Neural cell (in vitro differentiated cells): ENCODE results near the gene IQSEC1. TPM values are rescaled to one million over a fixed set of nuclear protein-coding genes. Genes with fewer than 3 reads are reported as not detected.

Experiments
- H2AFZ ChIP-seq: fragments of 200-600, 300-800 bp; sonication (generic), shearing (Covaris generic); 2 replicates; pipeline ENCODE4 v1.6.0; 2014; ENCODE audit warnings: low read depth, mild to moderate bottlenecking, antibody characterized with exemption, low read length, moderate library complexity
- H3F3A ChIP-seq: fragments of 200-600 bp; shearing (Covaris generic); 2 replicates; pipeline ENCODE4 v1.6.1; 2016; ENCODE audit warnings: mild to moderate bottlenecking, moderate library complexity, mixed read lengths, antibody characterized with exemption, low read length; ENCODE audit not compliant: insufficient read depth, poor library complexity, severe bottlenecking
- H3K27ac ChIP-seq: fragments of 200-600, 300-800 bp; sonication (generic), shearing (Covaris generic); 2 replicates; pipeline ENCODE4 v1.5.1; 2014; ENCODE audit warnings: mild to moderate bottlenecking, low read length, moderate library complexity
- H3K27me3 ChIP-seq: fragments of 300-800, 200-600 bp; sonication (generic), shearing (Covaris generic); 2 replicates; pipeline ENCODE4 v1.6.0; 2014; ENCODE audit warnings: mild to moderate bottlenecking, low read depth, low read length, moderate library complexity; ENCODE audit not compliant: insufficient read depth
- H3K36me3 ChIP-seq: fragments of 300-800, 200-600 bp; sonication (generic), shearing (Covaris generic); 2 replicates; pipeline ENCODE4 v1.5.1; 2014; ENCODE audit warnings: mild to moderate bottlenecking, antibody characterized with exemption, low read length, moderate library complexity; ENCODE audit not compliant: insufficient read depth
- H3K4me2 ChIP-seq: fragments of 300-800, 200-600 bp; sonication (generic), shearing (Covaris generic); 2 replicates; pipeline ENCODE4 v1.6.0; 2014; ENCODE audit warnings: mild to moderate bottlenecking, low read length
- H3K4me3 ChIP-seq: fragments of 300-800, 200-600 bp; sonication (generic), shearing (Covaris generic); 2 replicates; pipeline ENCODE4 v1.5.1; 2014; ENCODE audit warnings: mild to moderate bottlenecking, low read length, moderate library complexity
- H3K79me2 ChIP-seq: fragments of 200-600 bp; shearing (Covaris generic); replicated peaks from 2 replicates; pipeline ENCODE4 v1.6.0; 2014; ENCODE audit warnings: mild to moderate bottlenecking, low read length, moderate library complexity; ENCODE audit not compliant: insufficient read depth
- H3K9ac ChIP-seq: fragments of 300-800, 200-600 bp; sonication (generic), shearing (Covaris generic); 2 replicates; pipeline ENCODE4 v1.6.1; 2016; ENCODE audit warnings: mild to moderate bottlenecking, low read length, mixed read lengths
- H3K9me2 ChIP-seq: fragments of 200-600 bp; shearing (Covaris generic); 2 replicates; pipeline ENCODE4 v1.6.1; 2016; ENCODE audit warnings: mild to moderate bottlenecking, low read length, mixed read lengths; ENCODE audit not compliant: insufficient read depth
- H3K9me3 ChIP-seq: fragments of 200-600, 300-800 bp; sonication (generic), shearing (Covaris generic); 2 replicates; pipeline ENCODE4 v1.6.1; 2016; ENCODE audit warnings: mild to moderate bottlenecking, mixed run types, low read length, moderate library complexity, mixed read lengths
- H4K20me1 ChIP-seq: fragments of 200-600 bp; shearing (Covaris generic); 2 replicates; pipeline ENCODE4 v1.6.1; 2016; ENCODE audit warnings: mild to moderate bottlenecking, mixed run types; ENCODE audit not compliant: insufficient read depth
- EP300 ChIP-seq: fragments of 450-650 bp; conservative IDR thresholded peaks from 2 replicates; pipeline ENCODE4 v1.6.1; 2014; ENCODE audit warnings: antibody characterized with exemption, mild to moderate bottlenecking, moderate library complexity; ENCODE audit not compliant: poor library complexity, severe bottlenecking
- EZH2 ChIP-seq: fragments of 200-600, 300-800 bp; shearing (Covaris generic), sonication (generic); IDR thresholded peaks from 2 replicates; pipeline ENCODE4 v1.6.1; 2014; ENCODE audit warnings: antibody characterized with exemption, low read length, borderline replicate concordance, mild to moderate bottlenecking; ENCODE audit not compliant: insufficient read depth, poor library complexity, severe bottlenecking
- MXI1 ChIP-seq: fragments of 450-650 bp; conservative IDR thresholded peaks from 2 replicates; pipeline ENCODE4 v1.6.1; 2014; ENCODE audit warnings: antibody characterized with exemption, mild to moderate bottlenecking; ENCODE audit not compliant: poor library complexity, severe bottlenecking
- POLR2AphosphoS5 ChIP-seq: IDR thresholded peaks from 2 replicates; pipeline ENCODE4 v1.6.1; 2012
- RAD21 ChIP-seq: fragments of 450-650 bp; conservative IDR thresholded peaks from 2 replicates; pipeline ENCODE4 v1.6.1; 2014; ENCODE audit warnings: antibody characterized with exemption, mild to moderate bottlenecking, moderate library complexity
- SMC3 ChIP-seq: fragments of 450-650 bp; conservative IDR thresholded peaks from 2 replicates; pipeline ENCODE4 v1.6.1; 2014; ENCODE audit warnings: antibody characterized with exemption, mild to moderate bottlenecking, moderate library complexity; ENCODE audit not compliant: poor library complexity
- TAF1 ChIP-seq: IDR thresholded peaks from 2 replicates; pipeline ENCODE4 v1.6.1; 2012; ENCODE audit warnings: low read depth
- polyA plus RNA-seq: library from polyadenylated mRNA; depleted of rRNA; stranded (reverse); fragments of >200 nt; gene quantifications from 2 replicates; pipeline ENCODE4 v1.2.3, GENCODE V29; 2014
- TF ChIP-seq, protein P1 (sequence below): fragments of 450-650 bp; IDR thresholded peaks from 2 replicates; pipeline ENCODE4 v1.5.1; 2014; ENCODE audit warnings: antibody characterized with exemption, mild to moderate bottlenecking, moderate library complexity; ENCODE audit not compliant: poor library complexity, severe bottlenecking
- TF ChIP-seq, protein P2 (sequence below): IDR thresholded peaks from 2 replicates; pipeline ENCODE4 v1.6.1; 2012; ENCODE audit warnings: borderline replicate concordance

Gene IQSEC1
- polyA plus RNA-seq, 1 donor from 2014 or later: 6.0 TPM

DNA sequence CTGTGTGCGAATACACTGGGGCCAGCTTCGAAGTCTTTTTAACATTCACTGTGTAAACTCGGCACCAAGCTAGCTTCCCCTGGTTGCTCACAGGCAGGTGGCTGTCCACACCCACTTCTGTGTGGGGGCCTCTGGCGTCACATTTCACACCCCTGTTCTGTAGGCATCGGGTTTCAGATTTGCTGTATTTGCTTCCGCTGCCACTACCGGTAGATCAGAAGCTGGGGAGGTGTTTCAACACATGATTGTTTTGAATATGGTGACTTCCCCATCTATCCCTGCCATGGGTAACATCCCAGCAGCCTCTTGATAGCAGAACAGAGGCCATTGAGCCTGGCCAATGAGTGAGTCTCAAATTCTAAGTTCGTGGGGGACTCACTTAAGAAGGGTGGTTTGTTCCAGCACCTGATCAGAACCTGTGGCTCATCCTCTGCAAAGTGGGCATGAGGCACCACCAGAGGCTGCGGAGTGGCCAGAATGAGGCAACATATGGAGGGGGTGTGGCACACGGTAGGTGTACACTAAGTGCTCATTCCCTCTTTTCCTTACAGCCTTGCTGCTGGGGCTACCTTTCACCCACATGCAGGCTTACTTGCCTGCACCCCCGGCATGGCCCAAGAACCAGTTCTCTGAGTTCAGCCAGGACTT, 61.5 kb downstream of the IQSEC1 start:
- no peaks in the 10 kb centered on the region for H3K79me2 ChIP-seq
- H2AFZ ChIP-seq: no peak overlapping the region
- no peaks in the 10 kb centered on the region for H4K20me1 ChIP-seq
- H3K9me3 ChIP-seq: no peaks in the 10 kb centered on the region
- no peak overlapping the region for H3K27ac ChIP-seq
- H3F3A ChIP-seq: no peaks in the 10 kb centered on the region
- no peak overlapping the region for H3K4me2 ChIP-seq
- no peak overlapping the region for H3K4me3 ChIP-seq
- no peak overlapping the region for H3K9ac ChIP-seq
- H3K9me2 ChIP-seq: no peaks in the 10 kb centered on the region
- no peaks in the 10 kb centered on the region for H3K27me3 ChIP-seq
- TF ChIP-seq RAD21 (no peak), POLR2AphosphoS5 (no peak), EZH2 (no peak), TAF1 (no peak), SMC3 (no peak), EP300 (no peak), MXI1 (no peak)
- TF ChIP-seq, protein P1, sequence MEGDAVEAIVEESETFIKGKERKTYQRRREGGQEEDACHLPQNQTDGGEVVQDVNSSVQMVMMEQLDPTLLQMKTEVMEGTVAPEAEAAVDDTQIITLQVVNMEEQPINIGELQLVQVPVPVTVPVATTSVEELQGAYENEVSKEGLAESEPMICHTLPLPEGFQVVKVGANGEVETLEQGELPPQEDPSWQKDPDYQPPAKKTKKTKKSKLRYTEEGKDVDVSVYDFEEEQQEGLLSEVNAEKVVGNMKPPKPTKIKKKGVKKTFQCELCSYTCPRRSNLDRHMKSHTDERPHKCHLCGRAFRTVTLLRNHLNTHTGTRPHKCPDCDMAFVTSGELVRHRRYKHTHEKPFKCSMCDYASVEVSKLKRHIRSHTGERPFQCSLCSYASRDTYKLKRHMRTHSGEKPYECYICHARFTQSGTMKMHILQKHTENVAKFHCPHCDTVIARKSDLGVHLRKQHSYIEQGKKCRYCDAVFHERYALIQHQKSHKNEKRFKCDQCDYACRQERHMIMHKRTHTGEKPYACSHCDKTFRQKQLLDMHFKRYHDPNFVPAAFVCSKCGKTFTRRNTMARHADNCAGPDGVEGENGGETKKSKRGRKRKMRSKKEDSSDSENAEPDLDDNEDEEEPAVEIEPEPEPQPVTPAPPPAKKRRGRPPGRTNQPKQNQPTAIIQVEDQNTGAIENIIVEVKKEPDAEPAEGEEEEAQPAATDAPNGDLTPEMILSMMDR: no peak
- TF ChIP-seq, protein P2, sequence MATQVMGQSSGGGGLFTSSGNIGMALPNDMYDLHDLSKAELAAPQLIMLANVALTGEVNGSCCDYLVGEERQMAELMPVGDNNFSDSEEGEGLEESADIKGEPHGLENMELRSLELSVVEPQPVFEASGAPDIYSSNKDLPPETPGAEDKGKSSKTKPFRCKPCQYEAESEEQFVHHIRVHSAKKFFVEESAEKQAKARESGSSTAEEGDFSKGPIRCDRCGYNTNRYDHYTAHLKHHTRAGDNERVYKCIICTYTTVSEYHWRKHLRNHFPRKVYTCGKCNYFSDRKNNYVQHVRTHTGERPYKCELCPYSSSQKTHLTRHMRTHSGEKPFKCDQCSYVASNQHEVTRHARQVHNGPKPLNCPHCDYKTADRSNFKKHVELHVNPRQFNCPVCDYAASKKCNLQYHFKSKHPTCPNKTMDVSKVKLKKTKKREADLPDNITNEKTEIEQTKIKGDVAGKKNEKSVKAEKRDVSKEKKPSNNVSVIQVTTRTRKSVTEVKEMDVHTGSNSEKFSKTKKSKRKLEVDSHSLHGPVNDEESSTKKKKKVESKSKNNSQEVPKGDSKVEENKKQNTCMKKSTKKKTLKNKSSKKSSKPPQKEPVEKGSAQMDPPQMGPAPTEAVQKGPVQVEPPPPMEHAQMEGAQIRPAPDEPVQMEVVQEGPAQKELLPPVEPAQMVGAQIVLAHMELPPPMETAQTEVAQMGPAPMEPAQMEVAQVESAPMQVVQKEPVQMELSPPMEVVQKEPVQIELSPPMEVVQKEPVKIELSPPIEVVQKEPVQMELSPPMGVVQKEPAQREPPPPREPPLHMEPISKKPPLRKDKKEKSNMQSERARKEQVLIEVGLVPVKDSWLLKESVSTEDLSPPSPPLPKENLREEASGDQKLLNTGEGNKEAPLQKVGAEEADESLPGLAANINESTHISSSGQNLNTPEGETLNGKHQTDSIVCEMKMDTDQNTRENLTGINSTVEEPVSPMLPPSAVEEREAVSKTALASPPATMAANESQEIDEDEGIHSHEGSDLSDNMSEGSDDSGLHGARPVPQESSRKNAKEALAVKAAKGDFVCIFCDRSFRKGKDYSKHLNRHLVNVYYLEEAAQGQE: no peak
- H3K36me3 ChIP-seq: no peaks in the 10 kb centered on the region

DNA sequence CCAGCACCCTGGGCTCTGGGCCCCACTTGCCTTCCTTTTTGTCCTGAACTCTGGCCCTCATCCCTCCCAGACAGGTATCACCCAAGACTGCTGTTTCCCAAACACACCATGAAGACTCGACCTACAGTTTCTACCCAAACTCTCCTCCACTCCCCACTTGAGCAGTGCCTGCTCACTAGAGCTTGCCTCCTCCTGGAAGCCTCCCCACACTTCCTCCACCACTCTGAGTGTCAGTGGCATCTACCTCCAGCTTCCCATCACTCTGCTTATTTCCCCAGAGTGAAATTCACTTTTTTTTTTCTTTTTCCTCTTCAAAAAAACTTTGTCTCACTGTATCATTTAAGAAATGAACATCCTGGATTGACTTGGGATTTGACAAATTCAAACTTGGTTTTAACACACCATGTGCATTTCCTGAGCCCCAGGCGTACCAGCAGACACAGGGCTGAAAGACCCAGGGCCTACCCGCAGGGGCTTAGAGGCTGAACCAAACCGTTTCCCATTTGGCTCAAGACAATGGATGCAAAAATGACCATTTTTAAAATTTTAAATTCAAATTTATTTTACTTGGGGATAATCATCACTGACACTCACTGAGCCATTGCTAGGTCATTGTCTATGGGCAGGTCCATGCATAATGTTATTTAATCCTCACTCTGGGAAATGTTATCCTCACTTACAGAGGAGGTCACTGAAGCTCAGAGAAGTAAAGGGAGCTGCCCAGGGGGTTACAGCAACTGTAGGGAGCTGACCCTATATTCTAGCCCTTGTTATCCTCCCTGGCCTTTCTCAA, 62.3 kb downstream of the IQSEC1 start:
- no peak overlapping the region for H3K4me2 ChIP-seq
- no peak for TF ChIP-seq TAF1
- no peak for TF ChIP-seq SMC3
- no peak for TF ChIP-seq EP300
- no peak for TF ChIP-seq RAD21
- TF ChIP-seq, protein P2: no peak
- TF ChIP-seq, protein P1: no peak
- no peak for TF ChIP-seq EZH2
- no peak for TF ChIP-seq POLR2AphosphoS5
- TF ChIP-seq MXI1: no peak
- no peaks in the 10 kb centered on the region for H3F3A ChIP-seq
- no peaks in the 10 kb centered on the region for H3K36me3 ChIP-seq
- no peaks in the 10 kb centered on the region for H3K27me3 ChIP-seq
- H3K79me2 ChIP-seq: no peaks in the 10 kb centered on the region
- H3K9me3 ChIP-seq: no peaks in the 10 kb centered on the region
- H3K9ac ChIP-seq: no peak overlapping the region
- H3K4me3 ChIP-seq: no peak overlapping the region
- H3K9me2 ChIP-seq: no peaks in the 10 kb centered on the region
- H3K27ac ChIP-seq: no peak overlapping the region
- no peak overlapping the region for H2AFZ ChIP-seq
- H4K20me1 ChIP-seq: no peaks in the 10 kb centered on the region
